SK-N-SH (cell line): ENCODE data around the gene SV2A.

Source experiments
- EP300 ChIP-seq, 2 experiments: IDR thresholded peaks; 2 replicates each; pipeline versions ENCODE4 v1.4.0 to v1.6.1; 2012; ENCODE audit warnings: borderline replicate concordance in 1 of 2, low read depth in 1 of 2, low read length in 1 of 2
- GABPA ChIP-seq: IDR thresholded peaks from 2 replicates; pipeline ENCODE4 v1.4.0; 2012; ENCODE audit warnings: low read depth, mild to moderate bottlenecking
- JUND ChIP-seq: IDR thresholded peaks from 2 replicates; pipeline ENCODE4 v1.4.0; 2012
- MXI1 ChIP-seq: IDR thresholded peaks from 2 replicates; pipeline ENCODE4 v1.6.1; 2012; ENCODE audit warnings: mild to moderate bottlenecking, low read depth, low read length, improper control_type of control experiment
- NFIC ChIP-seq: IDR thresholded peaks from 2 replicates; pipeline ENCODE4 v1.4.0; 2012; ENCODE audit warnings: borderline replicate concordance
- POLR2AphosphoS5 ChIP-seq: IDR thresholded peaks from 2 replicates; pipeline ENCODE4 v1.6.1; 2012; ENCODE audit warnings: low read depth, low read length
- RAD21 ChIP-seq: IDR thresholded peaks from 2 replicates; pipeline ENCODE4 v1.6.1; 2012; ENCODE audit warnings: mild to moderate bottlenecking, low read length
- RCOR1 ChIP-seq: fragments of 150-350 bp; IDR thresholded peaks from 2 replicates; pipeline ENCODE4 v1.6.1; 2017; ENCODE audit warnings: antibody characterized with exemption, low read length
- RFX5 ChIP-seq: IDR thresholded peaks from 2 replicates; pipeline ENCODE4 v1.6.1; 2012; ENCODE audit warnings: mild to moderate bottlenecking, improper control_type of control experiment, low read length
- TAF1 ChIP-seq: IDR thresholded peaks from 2 replicates; pipeline ENCODE4 v1.6.1; 2012; ENCODE audit warnings: low read depth, mild to moderate bottlenecking, low read length, moderate library complexity, borderline replicate concordance
- TF ChIP-seq, protein P1 (sequence below): fragments of 200-600 bp; sonication (generic); IDR thresholded peaks from 2 replicates; pipeline ENCODE4 v1.6.1; 2017; ENCODE audit warnings: antibody characterized with exemption, mild to moderate bottlenecking, moderate library complexity
- TF ChIP-seq, protein P2 (sequence below): IDR thresholded peaks from 2 replicates; pipeline ENCODE4; 2012
- TF ChIP-seq, protein P3 (sequence below): IDR thresholded peaks from 2 replicates; pipeline ENCODE4 v1.4.0; 2012; ENCODE audit warnings: low read depth

DNA sequence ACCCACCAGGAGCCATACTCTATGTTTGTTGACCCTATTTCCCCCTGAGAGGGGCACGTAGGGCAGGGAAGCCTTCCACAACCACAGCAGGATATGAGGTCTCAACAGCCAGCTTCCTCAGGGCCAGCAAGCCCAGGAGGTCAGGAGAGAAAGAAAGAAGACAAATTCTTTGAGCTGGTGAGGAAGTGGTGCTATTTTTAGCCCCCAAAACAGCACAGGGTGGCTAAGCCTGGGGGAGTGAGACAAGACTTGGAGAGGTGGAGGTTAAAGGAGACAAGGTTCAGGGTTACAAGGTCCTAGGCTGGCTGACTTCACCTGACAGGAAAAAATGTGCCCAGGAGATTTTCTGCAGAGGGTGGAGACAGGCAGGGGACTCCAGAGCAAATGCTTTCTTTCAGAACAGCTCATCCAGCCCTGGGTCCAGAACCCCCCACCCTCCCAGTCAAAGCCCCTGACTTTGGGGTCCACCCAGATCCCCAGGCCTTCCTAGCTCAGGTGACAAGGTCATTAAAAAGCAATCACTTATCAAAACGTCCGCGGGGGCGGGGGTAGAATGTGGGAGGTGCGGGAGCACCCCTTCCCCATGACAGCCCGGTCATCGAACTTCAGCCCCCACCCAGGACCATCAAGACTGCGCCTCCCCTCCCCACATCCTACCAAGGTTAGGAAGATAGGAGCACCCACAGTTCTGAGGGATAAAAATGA is 1.3 kb downstream of the SV2A start:
- TF ChIP-seq RCOR1 (no peak), RFX5 (no peak), EP300 (IDR thresholded peaks at IDR 0.05; ENCODE audit: borderline replicate concordance in 1 of 2, low read depth in 1 of 2, low read length in 1 of 2) (no peak), TAF1 (no peak), GABPA (no peak), JUND (no peak), POLR2AphosphoS5 (no peak), MXI1 (no peak), RAD21 (no peak), NFIC (no peak)
- TF ChIP-seq, protein P1, sequence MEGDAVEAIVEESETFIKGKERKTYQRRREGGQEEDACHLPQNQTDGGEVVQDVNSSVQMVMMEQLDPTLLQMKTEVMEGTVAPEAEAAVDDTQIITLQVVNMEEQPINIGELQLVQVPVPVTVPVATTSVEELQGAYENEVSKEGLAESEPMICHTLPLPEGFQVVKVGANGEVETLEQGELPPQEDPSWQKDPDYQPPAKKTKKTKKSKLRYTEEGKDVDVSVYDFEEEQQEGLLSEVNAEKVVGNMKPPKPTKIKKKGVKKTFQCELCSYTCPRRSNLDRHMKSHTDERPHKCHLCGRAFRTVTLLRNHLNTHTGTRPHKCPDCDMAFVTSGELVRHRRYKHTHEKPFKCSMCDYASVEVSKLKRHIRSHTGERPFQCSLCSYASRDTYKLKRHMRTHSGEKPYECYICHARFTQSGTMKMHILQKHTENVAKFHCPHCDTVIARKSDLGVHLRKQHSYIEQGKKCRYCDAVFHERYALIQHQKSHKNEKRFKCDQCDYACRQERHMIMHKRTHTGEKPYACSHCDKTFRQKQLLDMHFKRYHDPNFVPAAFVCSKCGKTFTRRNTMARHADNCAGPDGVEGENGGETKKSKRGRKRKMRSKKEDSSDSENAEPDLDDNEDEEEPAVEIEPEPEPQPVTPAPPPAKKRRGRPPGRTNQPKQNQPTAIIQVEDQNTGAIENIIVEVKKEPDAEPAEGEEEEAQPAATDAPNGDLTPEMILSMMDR, result no peak
- TF ChIP-seq, protein P2, sequence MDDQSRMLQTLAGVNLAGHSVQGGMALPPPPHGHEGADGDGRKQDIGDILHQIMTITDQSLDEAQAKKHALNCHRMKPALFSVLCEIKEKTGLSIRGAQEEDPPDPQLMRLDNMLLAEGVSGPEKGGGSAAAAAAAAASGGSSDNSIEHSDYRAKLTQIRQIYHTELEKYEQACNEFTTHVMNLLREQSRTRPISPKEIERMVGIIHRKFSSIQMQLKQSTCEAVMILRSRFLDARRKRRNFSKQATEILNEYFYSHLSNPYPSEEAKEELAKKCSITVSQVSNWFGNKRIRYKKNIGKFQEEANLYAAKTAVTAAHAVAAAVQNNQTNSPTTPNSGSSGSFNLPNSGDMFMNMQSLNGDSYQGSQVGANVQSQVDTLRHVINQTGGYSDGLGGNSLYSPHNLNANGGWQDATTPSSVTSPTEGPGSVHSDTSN, result no peak
- TF ChIP-seq, protein P3, sequence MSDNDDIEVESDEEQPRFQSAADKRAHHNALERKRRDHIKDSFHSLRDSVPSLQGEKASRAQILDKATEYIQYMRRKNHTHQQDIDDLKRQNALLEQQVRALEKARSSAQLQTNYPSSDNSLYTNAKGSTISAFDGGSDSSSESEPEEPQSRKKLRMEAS, result no peak
